Kidney (tissue), 14 donors: ENCODE results near the gene ZNF837. TPM values are rescaled to one million over a fixed set of nuclear protein-coding genes. Genes with fewer than 3 reads are reported as not detected.

Experiments used
- DNase-seq, 5 donors: peaks; one replicate each; pipeline ENCODE4 v3.0.0-alpha.2; 2013 to 2020
- FAIRE-seq: peaks from 2 replicates; lab custom pipeline; 2012; peaks lifted over from hg19 to GRCh38; lab: Jason Lieb, UNC
- H3K27ac ChIP-seq, 2 donors: one replicate each; pipeline ENCODE4 v1.7.0; 2013; ENCODE audit warnings: low read depth in 2 of 2, low read length in 2 of 2, inconsistent platforms in 1 of 2
- H3K27me3 ChIP-seq: one replicate; pipeline ENCODE4 v1.7.1; 2013; ENCODE audit warnings: low read length, inconsistent platforms; ENCODE audit not compliant: control insufficient read depth, insufficient read depth
- H3K36me3 ChIP-seq, 3 donors: one replicate each; pipeline versions ENCODE4 v1.7.0 to v1.7.1; 2013; ENCODE audit warnings: low read length in 3 of 3, control low read depth in 1 of 3, inconsistent platforms in 1 of 3; ENCODE audit not compliant: insufficient read depth in 3 of 3, control insufficient read depth in 2 of 3
- H3K4me1 ChIP-seq, 3 donors: one replicate each; pipeline versions ENCODE4 v1.7.0 to v1.7.1; 2013; ENCODE audit warnings: low read length in 3 of 3, inconsistent platforms in 1 of 3, low read depth in 1 of 3; ENCODE audit not compliant: control insufficient read depth in 2 of 3, insufficient read depth in 2 of 3
- H3K4me3 ChIP-seq, 3 donors: one replicate each; pipeline versions ENCODE4 v1.7.0 to v1.8.1; 2013; ENCODE audit warnings: low read length in 3 of 3, control low read depth in 1 of 3, inconsistent platforms in 1 of 3
- H3K9ac ChIP-seq, 3 donors: one replicate each; pipeline versions ENCODE4 v1.7.0 to v1.7.1; 2013; ENCODE audit warnings: low read length in 3 of 3, control low read depth in 1 of 3, inconsistent platforms in 1 of 3
- H3K9me3 ChIP-seq, 3 donors: one replicate each; pipeline versions ENCODE4 v1.7.0 to v1.7.1; 2013; ENCODE audit warnings: low read length in 3 of 3, control low read depth in 1 of 3, inconsistent platforms in 1 of 3; ENCODE audit not compliant: control insufficient read depth in 2 of 3, insufficient read depth in 1 of 3
- CTCF ChIP-seq: IDR thresholded peaks from 3 replicates; pipeline ENCODE4 v1.5.1; 2012; ENCODE audit warnings: mild to moderate bottlenecking, moderate library complexity, borderline replicate concordance; ENCODE audit not compliant: insufficient read depth; ENCODE audit errors: extremely low read depth
- intact Hi-C: fragments of 100-400 bp; cut with DNase I; formaldehyde crosslinking; loops from one replicate; pipeline ENCODE4 v1.11.1; 2022
- polyA plus RNA-seq: library from polyadenylated mRNA; stranded (reverse); fragments of 350-450 nt; fragmentation: Illumina TruSeq; extraction: RNeasy Lipid Tissue Mini Kit (QIAGEN cat#74804); gene quantifications from one replicate; pipeline ENCODE4 v1.2.3, GENCODE V29; 2014; ENCODE audit warnings: low read depth, low replicate concordance; ENCODE audit not compliant: insufficient read depth
- total RNA-seq: library from RNA; stranded (reverse); fragmentation: NEBNext Ultra II Directional; extraction: Animal tissue kit (Norgen Biotek cat#: 25700); gene quantifications from one replicate; pipeline ENCODE4 v1.2.1, GENCODE V29; 2021
- donor health status: control.
- donor health status: control.
- donor health status: control.
- donor health status: control.
- donor health status: control.
- donor health status: DM: yes; HTN: yes; CAD: no.
- donor health status: Normal renal cell carcinoma (clear cell type).

ZNF837 gene
- total and polyA plus RNA-seq, 2 donors from 2014 or later, result 3.6 to 5.0 TPM

- FAIRE-seq, result no peak
- TF ChIP-seq CTCF, result no peak
Measured at GRCh38 chr19:58326914-58327726, 53.7 kb downstream of the ZNF837 start, which contains the start of gene ZSCAN22. Gene ZSCAN22 (plus strand): TSS chr19:58326994. CDS start chr19:58334803, 7,809 bp downstream.

GRCh38 chr19:58326501-58326913 lies 54.3 kb downstream of the ZNF837 start:
- no peaks in the 10 kb centered on the region for H3K36me3 ChIP-seq
- FAIRE-seq (no peak), DNase-seq (no peak)
- peak overlapping the region; percentile 87 to 100 (median 89) for H3K4me3 ChIP-seq
- H3K27ac ChIP-seq, result peak overlapping the region in 1 of 2 donors; percentile 88
- no peak for TF ChIP-seq CTCF
- no peaks in the 10 kb centered on the region for H3K9me3 ChIP-seq
- H3K9ac ChIP-seq, result peak overlapping the region; percentile 84 to 92 (median 90)
- intact Hi-C loops, result no loop called here
- H3K4me1 ChIP-seq, result peaks cover 0 to 18% (median 0%) of the 10 kb centered on the region in 3 donors
- no peaks in the 10 kb centered on the region for H3K27me3 ChIP-seq

More at GRCh38 chr19:58326914-58327726, 53.7 kb downstream of the ZNF837 start, which contains the start of gene ZSCAN22:
- H3K27me3 ChIP-seq, result no peaks in the 10 kb centered on the region
- H3K4me3 ChIP-seq, result peak within 1 kb of the TSS; percentile 87 to 100 (median 89)
- H3K4me1 ChIP-seq, result peaks cover 0 to 18% (median 0%) of the 10 kb centered on the region in 3 donors
- H3K9me3 ChIP-seq, result no peaks in the 10 kb centered on the region
- peak within 1 kb of the TSS; percentile 88 for H3K27ac ChIP-seq
- DNase-seq, result peak; percentile 96 to 99 (median 98)
- peak within 1 kb of the TSS; percentile 84 to 100 (median 90) for H3K9ac ChIP-seq
- intact Hi-C loops, result no loop called here
- H3K36me3 ChIP-seq, result no peaks in the 10 kb centered on the region

- DNase-seq, result no peak
- Histone ChIP-seq H3K9ac (no peak overlapping the region), H3K9me3 (no peaks in the 10 kb centered on the region), H3K4me3 (peak overlapping the region in 2 of 3 donors; percentile 4 to 89), H3K4me1 (peaks cover 0 to 18% (median 0%) of the 10 kb centered on the region in 3 donors), H3K27ac (no peak overlapping the region), H3K27me3 (no peaks in the 10 kb centered on the region), H3K36me3 (no peaks in the 10 kb centered on the region)
- no peak for TF ChIP-seq CTCF
- FAIRE-seq, result no peak
- intact Hi-C loops, result no loop called here
Measured at GRCh38 chr19:58325311-58326022, 55.4 kb downstream of the ZNF837 start.
